Keratinocyte (primary cell): ENCODE results near the gene MDH1B. TPM values are rescaled to one million over a fixed set of nuclear protein-coding genes. Genes with fewer than 3 reads are reported as not detected.

Source experiments
- DNase-seq: peaks from one replicate; pipeline ENCODE4 v3.0.0-alpha.2; 2011; ENCODE audit warnings: low read depth, missing footprints, low spot score
- FAIRE-seq: peaks from 2 replicates; lab custom pipeline; 2011; peaks lifted over from hg19 to GRCh38; lab: Jason Lieb, UNC
- H2AFZ ChIP-seq: 2 replicates; pipeline ENCODE4 v1.6.0; 2012; ENCODE audit warnings: low read length, control low read depth, inconsistent platforms; ENCODE audit not compliant: control insufficient read depth
- H3K27ac ChIP-seq: 2 replicates; pipeline ENCODE4 v1.5.1; 2011; ENCODE audit warnings: low read length; ENCODE audit not compliant: control insufficient read depth, insufficient read depth
- H3K27me3 ChIP-seq: 3 replicates; pipeline ENCODE4 v1.6.0; 2011; ENCODE audit warnings: low read length; ENCODE audit not compliant: control insufficient read depth, insufficient read depth; ENCODE audit errors: extremely low read depth
- H3K36me3 ChIP-seq, 2 experiments: 2 replicates in 1 of 2; 3 replicates in 1 of 2; pipeline ENCODE4 v1.5.1; 2011; ENCODE audit warnings: low read length in 2 of 2, mild to moderate bottlenecking in 1 of 2; ENCODE audit not compliant: control insufficient read depth in 2 of 2, insufficient read depth in 2 of 2; ENCODE audit errors: extremely low read depth in 1 of 2
- H3K4me1 ChIP-seq: 3 replicates; pipeline ENCODE4 v1.5.1; 2011; ENCODE audit warnings: low read length; ENCODE audit not compliant: control insufficient read depth, insufficient read depth; ENCODE audit errors: extremely low read depth
- H3K4me2 ChIP-seq: 3 replicates; pipeline ENCODE4 v1.6.0; 2011; ENCODE audit warnings: low read depth, low read length; ENCODE audit not compliant: control insufficient read depth, insufficient read depth; ENCODE audit errors: extremely low read depth
- H3K4me3 ChIP-seq, 3 experiments: fragments of 200-600 bp in 1 of 3; sonication (generic) in 1 of 3; 2 replicates in 2 of 3; 3 replicates in 1 of 3; pipeline ENCODE4 v1.5.1; 2011 to 2016; ENCODE audit warnings: low read length in 3 of 3, mild to moderate bottlenecking in 3 of 3, control low read depth in 2 of 3, inconsistent platforms in 1 of 3, low read depth in 1 of 3, mixed read lengths in 1 of 3, mixed run types in 1 of 3, moderate library complexity in 1 of 3; ENCODE audit not compliant: control insufficient read depth in 2 of 3, insufficient read depth in 2 of 3; ENCODE audit errors: extremely low read depth in 1 of 3
- H3K79me2 ChIP-seq: 2 replicates; pipeline ENCODE4 v1.6.0; 2012; ENCODE audit warnings: low read length; ENCODE audit not compliant: control insufficient read depth, insufficient read depth
- H3K9ac ChIP-seq: 3 replicates; pipeline ENCODE4 v1.6.0; 2011; ENCODE audit warnings: low read length; ENCODE audit not compliant: control insufficient read depth, insufficient read depth; ENCODE audit errors: extremely low read depth
- H3K9me1 ChIP-seq: 3 replicates; pipeline ENCODE4 v1.6.0; 2011; ENCODE audit warnings: low read length; ENCODE audit not compliant: control insufficient read depth, insufficient read depth; ENCODE audit errors: extremely low read depth
- H3K9me3 ChIP-seq: 2 replicates; pipeline ENCODE4 v1.5.1; 2012; ENCODE audit warnings: low read depth, low read length; ENCODE audit not compliant: control insufficient read depth
- H4K20me1 ChIP-seq: 3 replicates; pipeline ENCODE4 v1.6.0; 2011; ENCODE audit warnings: low read length; ENCODE audit not compliant: control insufficient read depth, insufficient read depth; ENCODE audit errors: extremely low read depth
- EZH2 ChIP-seq: IDR thresholded peaks from one replicate; pipeline ENCODE4 v1.6.1; 2012; ENCODE audit warnings: inconsistent platforms, mild to moderate bottlenecking, low read length, moderate library complexity
- dilution Hi-C: fragments of 300-500 bp; cut with MboI; formaldehyde crosslinking; loops from one replicate; pipeline ENCODE4 v1.7.0; 2020; ENCODE audit warnings: low sequenced_read_pairs; ENCODE audit not compliant: extremely low pct_ligation_motif_present
- polyA plus RNA-seq, 5 experiments: library from polyadenylated mRNA; depleted of rRNA in 3 of 5; stranded (reverse) in 3 of 5; stranded (forward) in 1 of 5; unstranded in 1 of 5; fragments of >200 nt; gene quantifications; 1 replicate in 1 of 5; 2 replicates in 3 of 5; 3 replicates in 1 of 5; pipeline versions ENCODE4 v1.2.1 to v1.2.3, GENCODE V29; 2011 to 2012; ENCODE audit warnings: missing spikeins in 2 of 5, low read depth in 1 of 5, low replicate concordance in 1 of 5
- TF ChIP-seq, protein P1 (sequence below), 3 experiments: IDR thresholded peaks in 1 of 3; conservative IDR thresholded peaks in 1 of 3; optimal IDR thresholded peaks in 1 of 3; 2 replicates in 2 of 3; 3 replicates in 1 of 3; pipeline versions ENCODE3 to v1.5.1; 2011; ENCODE audit warnings: low read length in 3 of 3, mild to moderate bottlenecking in 3 of 3, moderate library complexity in 2 of 3, control low read depth in 1 of 3, inconsistent platforms in 1 of 3; ENCODE audit not compliant: insufficient read depth in 2 of 3; ENCODE audit errors: extremely low read depth in 1 of 3

The MDH1B gene
- polyA plus RNA-seq, 1 donor (not counting 4 experiments of a cell fraction or from before 2014, with no cell fraction given): 1.0 TPM

- Histone ChIP-seq H3K9me3 (no peaks in the 10 kb centered on the region), H3K4me1 (no peaks in the 10 kb centered on the region), H3K9me1 (no peaks in the 10 kb centered on the region), H3K4me3 (no peak overlapping the region), H3K36me3 (peaks cover 16 to 17% of the 10 kb centered on the region in 2 experiments), H3K79me2 (no peaks in the 10 kb centered on the region), H3K4me2 (no peak overlapping the region), H3K27me3 (no peaks in the 10 kb centered on the region), H3K27ac (no peak overlapping the region), H4K20me1 (no peaks in the 10 kb centered on the region), H2AFZ (no peak overlapping the region), H3K9ac (no peak overlapping the region)
- dilution Hi-C loops: no loop called here
- no peak for TF ChIP-seq EZH2
- TF ChIP-seq, protein P1, sequence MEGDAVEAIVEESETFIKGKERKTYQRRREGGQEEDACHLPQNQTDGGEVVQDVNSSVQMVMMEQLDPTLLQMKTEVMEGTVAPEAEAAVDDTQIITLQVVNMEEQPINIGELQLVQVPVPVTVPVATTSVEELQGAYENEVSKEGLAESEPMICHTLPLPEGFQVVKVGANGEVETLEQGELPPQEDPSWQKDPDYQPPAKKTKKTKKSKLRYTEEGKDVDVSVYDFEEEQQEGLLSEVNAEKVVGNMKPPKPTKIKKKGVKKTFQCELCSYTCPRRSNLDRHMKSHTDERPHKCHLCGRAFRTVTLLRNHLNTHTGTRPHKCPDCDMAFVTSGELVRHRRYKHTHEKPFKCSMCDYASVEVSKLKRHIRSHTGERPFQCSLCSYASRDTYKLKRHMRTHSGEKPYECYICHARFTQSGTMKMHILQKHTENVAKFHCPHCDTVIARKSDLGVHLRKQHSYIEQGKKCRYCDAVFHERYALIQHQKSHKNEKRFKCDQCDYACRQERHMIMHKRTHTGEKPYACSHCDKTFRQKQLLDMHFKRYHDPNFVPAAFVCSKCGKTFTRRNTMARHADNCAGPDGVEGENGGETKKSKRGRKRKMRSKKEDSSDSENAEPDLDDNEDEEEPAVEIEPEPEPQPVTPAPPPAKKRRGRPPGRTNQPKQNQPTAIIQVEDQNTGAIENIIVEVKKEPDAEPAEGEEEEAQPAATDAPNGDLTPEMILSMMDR (optimal IDR thresholded peaks at IDR 0.05 in 1 of 3, IDR thresholded peaks at IDR 0.05 in 1 of 3, conservative IDR thresholded peaks at IDR 0.05 in 1 of 3; ENCODE audit: extremely low read depth in 1 of 3, insufficient read depth in 2 of 3, low read length in 3 of 3): no peak
- DNase-seq: no peak
- FAIRE-seq: no peak
These were observed 27.5 kb upstream of the MDH1B start for GRCh38 chr2:206792645-206793044.

DNA sequence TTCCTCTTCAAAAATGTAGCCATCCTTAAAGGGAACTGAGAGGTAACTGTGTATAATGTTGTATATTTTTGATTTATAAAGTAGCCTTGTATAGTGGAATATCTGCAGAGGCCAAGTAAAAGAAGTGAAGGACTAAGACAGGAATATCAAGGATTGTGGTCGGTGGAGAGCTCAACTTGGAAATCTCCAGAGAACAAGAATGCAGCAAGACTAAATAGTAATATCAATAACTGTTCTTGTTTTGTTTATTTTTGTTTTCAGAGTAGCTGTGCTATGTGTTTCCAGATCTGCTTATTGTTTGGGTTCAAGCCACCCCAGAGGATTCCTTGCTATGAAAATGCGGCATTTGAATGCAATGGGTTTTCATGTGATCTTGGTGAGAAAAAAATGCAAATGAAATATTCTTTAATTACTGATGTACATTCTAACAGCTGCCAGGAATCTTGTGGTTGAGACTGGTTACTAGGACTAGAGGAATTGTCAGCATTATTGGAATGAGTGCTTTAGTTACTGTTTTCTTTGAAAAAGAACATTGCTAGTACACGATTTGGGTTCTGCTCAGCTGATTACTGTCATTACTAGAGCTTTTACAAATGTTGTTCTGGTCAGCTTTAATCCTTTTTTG, 25.3 kb upstream of the MDH1B start:
- H3K79me2 ChIP-seq: no peaks in the 10 kb centered on the region
- peaks cover 17 to 27% of the 10 kb centered on the region in 2 experiments for H3K36me3 ChIP-seq
- no peaks in the 10 kb centered on the region for H3K9me3 ChIP-seq
- H3K4me1 ChIP-seq: no peaks in the 10 kb centered on the region
- no peaks in the 10 kb centered on the region for H4K20me1 ChIP-seq
- DNase-seq (no peak), FAIRE-seq (no peak)
- H3K27me3 ChIP-seq: no peaks in the 10 kb centered on the region
- H2AFZ ChIP-seq: no peak overlapping the region
- dilution Hi-C loops: no loop called here
- no peak overlapping the region for H3K4me2 ChIP-seq
- no peak for TF ChIP-seq EZH2
- TF ChIP-seq, protein P1 (optimal IDR thresholded peaks at IDR 0.05 in 1 of 3, IDR thresholded peaks at IDR 0.05 in 1 of 3, conservative IDR thresholded peaks at IDR 0.05 in 1 of 3; ENCODE audit: extremely low read depth in 1 of 3, insufficient read depth in 2 of 3, low read length in 3 of 3): no peak
- H3K9me1 ChIP-seq: no peaks in the 10 kb centered on the region
- H3K9ac ChIP-seq: no peak overlapping the region
- no peak overlapping the region for H3K27ac ChIP-seq
- H3K4me3 ChIP-seq: no peak overlapping the region
